Endodermal cell (in vitro differentiated cells): Measurements from ENCODE around the gene KCNE1. TPM values are rescaled to one million over a fixed set of nuclear protein-coding genes. Genes with fewer than 3 reads are reported as not detected.

Source experiments
- DNase-seq: peaks from one replicate; pipeline ENCODE4 v3.0.0-alpha.2; 2017
- H3K27ac ChIP-seq: 2 replicates; pipeline ENCODE4 v1.5.1; 2013; ENCODE audit warnings: mild to moderate bottlenecking, low read depth, low read length, moderate library complexity
- H3K27me3 ChIP-seq: 2 replicates; pipeline ENCODE4 v1.6.1; 2013; ENCODE audit warnings: mild to moderate bottlenecking, low read length, moderate library complexity; ENCODE audit not compliant: insufficient read depth, control insufficient read depth, poor library complexity, severe bottlenecking
- H3K36me3 ChIP-seq: 2 replicates; pipeline ENCODE4 v1.7.0; 2013; ENCODE audit warnings: mild to moderate bottlenecking, low read length, moderate library complexity; ENCODE audit not compliant: control insufficient read depth, insufficient read depth
- H3K4me1 ChIP-seq: one replicate; pipeline ENCODE4 v1.7.0; 2013; ENCODE audit warnings: low read length; ENCODE audit not compliant: control insufficient read depth, insufficient read depth
- H3K4me3 ChIP-seq: 2 replicates; pipeline ENCODE4 v1.5.1; 2013; ENCODE audit warnings: mild to moderate bottlenecking, low read length, moderate library complexity
- H3K9ac ChIP-seq: 2 replicates; pipeline ENCODE4 v1.6.1; 2013; ENCODE audit warnings: mild to moderate bottlenecking, low read length, moderate library complexity; ENCODE audit not compliant: poor library complexity, severe bottlenecking; ENCODE audit errors: extremely low read depth
- H3K9me3 ChIP-seq: 2 replicates; pipeline ENCODE4 v1.6.1; 2013; ENCODE audit warnings: mild to moderate bottlenecking, low read length, moderate library complexity; ENCODE audit not compliant: control insufficient read depth
- H3K27ac Mint-ChIP-seq: 2 replicates; pipeline ENCODE4 v1.8.0; 2020; ENCODE audit warnings: mixed read lengths
- H3K27me3 Mint-ChIP-seq: 2 replicates; pipeline ENCODE4 v1.8.0; 2021; ENCODE audit warnings: mild to moderate bottlenecking, mixed read lengths; ENCODE audit not compliant: insufficient read depth
- H3K36me3 Mint-ChIP-seq: 2 replicates; pipeline ENCODE4 v1.8.0; 2020; ENCODE audit warnings: low read depth, mixed read lengths
- H3K4me1 Mint-ChIP-seq: 2 replicates; pipeline ENCODE4 v1.8.0; 2020; ENCODE audit warnings: mixed read lengths
- H3K4me3 Mint-ChIP-seq: 2 replicates; pipeline ENCODE4 v1.8.0; 2020; ENCODE audit warnings: mild to moderate bottlenecking, moderate library complexity, mixed read lengths
- H3K9me3 Mint-ChIP-seq: 2 replicates; pipeline ENCODE4 v1.8.0; 2020; ENCODE audit warnings: mild to moderate bottlenecking, mixed read lengths
- CTCF ChIP-seq: fragments of 200-600 bp; sonication (generic); conservative IDR thresholded peaks from 2 replicates; pipeline ENCODE4 v1.5.0; 2021; ENCODE audit warnings: antibody characterized with exemption, mild to moderate bottlenecking
- WGBS, 2 experiments: methylation state at CpG; one replicate each; pipeline versions ENCODE4 v1.1.5 to v1.1.7; 2013; ENCODE audit warnings: missing lambda C conversion rate in 2 of 2, mixed read lengths in 1 of 2; ENCODE audit not compliant: insufficient coverage in 1 of 2, insufficient read length in 1 of 2; 5-methylcytosine and 5-hydroxymethylcytosine counted together
- long read RNA-seq, 4 experiments: library from polyadenylated mRNA in 2 of 4; library from RNA in 1 of 4; library from capped mRNA in 1 of 4; stranded (forward) in 3 of 4; unstranded in 1 of 4; transcript quantifications; one replicate each; pipeline ENCODE4 v2.0.0, GENCODE V29; 2020 to 2021; ENCODE audit warnings: inconsistent platforms in 1 of 4
- polyA plus RNA-seq, 2 experiments: library from polyadenylated mRNA; stranded (reverse); fragments of 50-300 nt; gene quantifications; one replicate each; pipeline ENCODE4 v1.2.3, GENCODE V29; 2013
- total RNA-seq, 2 donors: library from RNA; stranded (reverse); fragmentation: NEBNext Ultra II Directional in 1 of 2; extraction: Animal tissue kit (Norgen Biotek cat#: 25700) in 1 of 2; gene quantifications; 2 replicates in 1 of 2; 3 replicates in 1 of 2; pipeline ENCODE4 v1.2.1, GENCODE V29; 2021

KCNE1 gene
- under 1 TPM in 1 of 2 donors, not detected in 1; 0.24 TPM for total RNA-seq
- 0.14 TPM for polyA plus RNA-seq (2013, experiment 1 of 2)
- 0.25 TPM for polyA plus RNA-seq (2013, experiment 2 of 2)
- long read RNA-seq, experiment 1 = 0 reads
- long read RNA-seq, experiment 2 = 0 reads
- long read RNA-seq, experiment 3 = 0 reads
- long read RNA-seq, experiment 4 = 0 reads

- Mint-ChIP-seq H3K4me3 (no peak within 1 kb of the TSS), H3K27me3 (peaks cover 8% of the 10 kb centered on the region)
- DNase-seq = no peak
These were observed at the start of gene KCNE1 for GRCh38 chr21:34511787-34512455. TSS of gene KCNE1 (minus strand) at chr21:34512210. CDS start at chr21:34449634, 62,576 bp downstream.

GRCh38 chr21:34561806-34562205 is 49.8 kb upstream of the KCNE1 start:
- Mint-ChIP-seq H3K4me1 (no peaks in the 10 kb centered on the region), H3K4me3 (no peak overlapping the region), H3K36me3 (no peaks in the 10 kb centered on the region), H3K9me3 (no peaks in the 10 kb centered on the region), H3K27ac (no peak overlapping the region), H3K27me3 (no peaks in the 10 kb centered on the region)
- WGBS, 2 experiments = 92 to 93% methylated on average over 5 to 7 of the region's 7 CpGs
- H3K27ac ChIP-seq = no peak overlapping the region
- H3K9me3 ChIP-seq = no peaks in the 10 kb centered on the region
- no peak overlapping the region for H3K9ac ChIP-seq
- TF ChIP-seq CTCF = no peak
- H3K4me1 ChIP-seq = no peaks in the 10 kb centered on the region
- no peaks in the 10 kb centered on the region for H3K36me3 ChIP-seq
- H3K27me3 ChIP-seq = no peaks in the 10 kb centered on the region
- no peak overlapping the region for H3K4me3 ChIP-seq
- DNase-seq = no peak

More at GRCh38 chr21:34511787-34512455, at the start of gene KCNE1:
- Mint-ChIP-seq H3K27ac (no peak within 1 kb of the TSS), H3K4me1 (no peaks in the 10 kb centered on the region), H3K9me3 (no peaks in the 10 kb centered on the region), H3K36me3 (no peaks in the 10 kb centered on the region)
- 91 to 92% methylated on average over 13 to 14 of the region's 14 CpGs for WGBS, 2 experiments
- Histone ChIP-seq H3K9me3 (no peaks in the 10 kb centered on the region), H3K4me1 (no peaks in the 10 kb centered on the region), H3K27ac (no peak within 1 kb of the TSS), H3K36me3 (no peaks in the 10 kb centered on the region), H3K27me3 (peaks cover 9% of the 10 kb centered on the region), H3K4me3 (no peak within 1 kb of the TSS), H3K9ac (no peak within 1 kb of the TSS)
- TF ChIP-seq CTCF = no peak

- H3K36me3 ChIP-seq = no peaks in the 10 kb centered on the region
- no peaks in the 10 kb centered on the region for H3K36me3 Mint-ChIP-seq
These were observed 48.6 kb upstream of the KCNE1 start for GRCh38 chr21:34560609-34561008.

More at GRCh38 chr21:34560609-34561008, 48.6 kb upstream of the KCNE1 start:
- no peak for TF ChIP-seq CTCF
- WGBS, 2 experiments = no CpG with 5 or more reads among the region's 1 CpG
- Histone ChIP-seq H3K9me3 (no peaks in the 10 kb centered on the region), H3K27me3 (no peaks in the 10 kb centered on the region), H3K27ac (no peak overlapping the region), H3K4me1 (no peaks in the 10 kb centered on the region), H3K4me3 (no peak overlapping the region), H3K9ac (no peak overlapping the region)
- H3K27ac Mint-ChIP-seq = no peak overlapping the region
- no peak overlapping the region for H3K4me3 Mint-ChIP-seq
- H3K9me3 Mint-ChIP-seq = peaks cover 3% of the 10 kb centered on the region
- H3K4me1 Mint-ChIP-seq = no peaks in the 10 kb centered on the region
- H3K27me3 Mint-ChIP-seq = no peaks in the 10 kb centered on the region
- DNase-seq = no peak
